Testis (tissue), 3 donors: ENCODE data around the gene OLIG3. TPM values are rescaled to one million over a fixed set of nuclear protein-coding genes. Genes with fewer than 3 reads are reported as not detected.

Experiments used
- DNase-seq: peaks from one replicate; pipeline ENCODE4 v3.0.0-alpha.2; 2019
- H3K27ac ChIP-seq, 2 donors: fragments of 200-600 bp; sonication (generic); one replicate each; pipeline ENCODE4 v1.5.1; 2019
- H3K27me3 ChIP-seq: fragments of 200-600 bp; sonication (generic); one replicate; pipeline ENCODE4 v1.5.1; 2019
- H3K36me3 ChIP-seq: fragments of 200-600 bp; sonication (generic); one replicate; pipeline ENCODE4 v1.5.1; 2017; ENCODE audit warnings: low read depth; ENCODE audit errors: missing control alignments
- H3K4me1 ChIP-seq: fragments of 200-600 bp; sonication (generic); one replicate; pipeline ENCODE4 v1.5.1; 2019
- H3K4me3 ChIP-seq, 2 donors: fragments of 200-600 bp; sonication (generic); one replicate each; pipeline ENCODE4 v1.5.1; 2017 to 2019
- H3K9me3 ChIP-seq: fragments of 200-600 bp; sonication (generic); one replicate; pipeline ENCODE4 v1.5.1; 2017
- CTCF ChIP-seq, 3 experiments: fragments of 450-650 bp in 2 of 3; fragments of 200-600 bp in 1 of 3; sonication (generic) in 1 of 3; IDR thresholded peaks; one replicate each; pipeline ENCODE4 v1.5.1; 2016 to 2019; ENCODE audit warnings: antibody characterized with exemption in 3 of 3, mild to moderate bottlenecking in 2 of 3, moderate library complexity in 1 of 3
- POLR2A ChIP-seq: fragments of 450-650 bp; IDR thresholded peaks from one replicate; pipeline ENCODE4 v1.6.1; 2017; ENCODE audit warnings: antibody characterized with exemption, mild to moderate bottlenecking, moderate library complexity
- whole genome bisulfite sequencing, 2 donors: methylation state at CpG; one replicate each; pipeline ENCODE4 v1.1.5; 2018; 5-methylcytosine and 5-hydroxymethylcytosine counted together
- intact Hi-C: fragments of 100-400 bp; cut with DNase I; formaldehyde crosslinking; loops from one replicate; pipeline ENCODE4 v1.15.1; 2023; ENCODE audit warnings: low total_unique reads
- polyA plus RNA-seq: library from polyadenylated mRNA; stranded (reverse); fragments of 350-450 nt; fragmentation: Illumina TruSeq; extraction: RNeasy Lipid Tissue Mini Kit (QIAGEN cat#74804); gene quantifications from one replicate; pipeline ENCODE4 v1.2.3, GENCODE V29; 2014; ENCODE audit warnings: low read depth, low replicate concordance; ENCODE audit not compliant: insufficient read depth
- total RNA-seq, 2 donors: library from RNA; depleted of rRNA; stranded (reverse); fragments of >200 nt; gene quantifications; one replicate each; pipeline ENCODE4 v1.2.3, GENCODE V29; 2016

Gene OLIG3
- total and polyA plus RNA-seq, 3 donors from 2014 or later: not detected

GRCh38 chr6:137522198-137522798, 28.1 kb upstream of the OLIG3 start:
- Histone ChIP-seq H3K4me3 (no peak overlapping the region), H3K36me3 (no peaks in the 10 kb centered on the region), H3K9me3 (no peaks in the 10 kb centered on the region), H3K27me3 (no peaks in the 10 kb centered on the region), H3K4me1 (no peaks in the 10 kb centered on the region), H3K27ac (no peak overlapping the region)
- DNase-seq: no peak
- intact Hi-C loops: no loop called here
- 79 to 81% methylated on average over 2 of the region's 2 CpGs for WGBS, 2 donors
- no peak for TF ChIP-seq POLR2A
- no peak for TF ChIP-seq CTCF (IDR thresholded peaks at IDR 0.05)

DNA sequence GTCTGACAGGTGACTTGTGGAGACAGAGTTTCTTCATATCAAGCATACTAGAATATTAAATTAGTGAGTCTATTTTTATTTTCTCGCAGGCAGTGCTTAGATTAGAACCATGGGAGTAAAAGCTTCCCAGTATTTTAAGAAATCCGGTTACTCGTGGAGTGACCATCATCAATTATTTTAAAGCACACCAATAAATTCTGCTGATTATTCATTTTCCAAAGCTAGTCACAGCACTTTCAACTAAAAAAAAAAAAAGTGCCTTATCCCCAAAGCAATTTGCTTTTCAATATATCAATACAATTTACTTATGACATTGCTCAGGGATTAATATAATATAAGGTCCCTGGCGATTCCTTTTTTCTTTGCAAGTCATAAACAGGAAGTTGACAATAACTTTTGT, 26.3 kb upstream of the OLIG3 start:
- H3K27me3 ChIP-seq: no peaks in the 10 kb centered on the region
- H3K36me3 ChIP-seq: no peaks in the 10 kb centered on the region
- no peak overlapping the region for H3K27ac ChIP-seq
- WGBS, 2 donors: 68 to 76% methylated on average over 4 of the region's 4 CpGs
- no peak overlapping the region for H3K4me3 ChIP-seq
- H3K4me1 ChIP-seq: no peaks in the 10 kb centered on the region
- intact Hi-C loops: no loop called here
- no peaks in the 10 kb centered on the region for H3K9me3 ChIP-seq
- TF ChIP-seq CTCF (IDR thresholded peaks at IDR 0.05) (no peak), POLR2A (no peak)
- no peak for DNase-seq

- intact Hi-C loops: no loop called here
- TF ChIP-seq POLR2A (no peak), CTCF (IDR thresholded peaks at IDR 0.05) (no peak)
- Histone ChIP-seq H3K36me3 (no peaks in the 10 kb centered on the region), H3K27ac (no peak overlapping the region), H3K9me3 (no peaks in the 10 kb centered on the region), H3K4me1 (no peaks in the 10 kb centered on the region), H3K27me3 (no peaks in the 10 kb centered on the region), H3K4me3 (peak overlapping the region in 1 of 2 donors; percentile 4)
- DNase-seq: no peak
- WGBS, 2 donors: 24 to 26% methylated on average over 8 to 9 of the region's 9 CpGs
Measured at GRCh38 chr6:137519629-137520176, 25.5 kb upstream of the OLIG3 start.

DNA sequence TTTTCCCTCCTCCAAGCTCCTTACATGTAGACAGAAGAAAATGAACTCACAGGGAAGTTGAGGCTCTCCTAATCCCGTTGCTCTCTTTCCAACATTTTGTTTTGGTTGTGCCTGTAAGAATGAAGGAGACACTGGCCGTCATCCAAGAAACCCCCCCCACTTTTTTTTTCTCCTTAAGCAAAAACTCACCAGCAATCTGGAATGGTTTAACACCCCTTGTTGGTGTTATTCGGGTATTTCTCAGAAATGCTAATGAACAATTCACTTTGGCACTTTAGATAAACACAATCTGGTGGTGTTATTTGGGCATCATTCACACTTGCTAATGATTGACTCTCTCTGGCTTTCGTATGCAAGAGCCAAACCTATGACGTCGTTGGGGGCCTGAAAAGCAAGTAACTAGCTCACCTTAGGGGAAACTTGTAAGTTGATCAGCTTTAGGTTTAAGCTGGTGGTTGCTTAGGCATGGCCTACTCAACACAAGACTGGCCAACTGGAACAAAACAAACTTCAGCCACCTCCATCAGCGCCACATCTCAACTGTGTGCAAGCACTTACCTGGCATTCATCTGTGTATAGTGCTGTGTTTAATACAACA, 24.3 kb upstream of the OLIG3 start:
- no peaks in the 10 kb centered on the region for H3K27me3 ChIP-seq
- 41 to 42% methylated on average over 7 of the region's 7 CpGs for WGBS, 2 donors
- H3K4me1 ChIP-seq: no peaks in the 10 kb centered on the region
- H3K4me3 ChIP-seq: no peak overlapping the region
- TF ChIP-seq POLR2A (no peak), CTCF (IDR thresholded peaks at IDR 0.05) (no peak)
- H3K36me3 ChIP-seq: no peaks in the 10 kb centered on the region
- intact Hi-C loops: no loop called here
- no peak for DNase-seq
- no peak overlapping the region for H3K27ac ChIP-seq
- H3K9me3 ChIP-seq: no peaks in the 10 kb centered on the region

DNA sequence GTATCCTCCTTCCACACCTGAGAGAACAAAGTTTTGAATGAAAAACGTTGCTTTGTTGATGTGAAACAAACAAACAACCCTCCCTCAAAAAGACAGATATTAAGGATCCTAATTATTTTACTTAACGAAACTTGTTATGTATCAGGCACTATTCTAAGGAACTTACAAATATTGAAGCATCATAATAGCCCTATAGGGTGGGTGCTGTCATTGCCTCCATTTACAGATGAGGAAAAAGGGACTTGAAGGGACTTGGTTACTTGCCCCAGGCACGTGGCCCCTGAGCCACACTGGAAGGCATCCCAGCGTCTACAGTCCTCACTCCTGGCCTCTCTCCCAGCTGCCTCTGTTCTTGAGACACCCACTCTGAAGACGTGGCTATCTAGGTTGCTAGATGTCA, 20.2 kb upstream of the OLIG3 start:
- intact Hi-C loops: no loop called here
- no peak for DNase-seq
- Histone ChIP-seq H3K27ac (no peak overlapping the region), H3K36me3 (no peaks in the 10 kb centered on the region), H3K9me3 (no peaks in the 10 kb centered on the region), H3K4me1 (no peaks in the 10 kb centered on the region), H3K27me3 (no peaks in the 10 kb centered on the region), H3K4me3 (no peak overlapping the region)
- TF ChIP-seq CTCF (IDR thresholded peaks at IDR 0.05) (no peak), POLR2A (no peak)
- 55 to 63% methylated on average over 5 of the region's 5 CpGs for WGBS, 2 donors
